Common myeloid progenitor, CD34-positive (primary cell): Measurements from ENCODE around the gene BARX2.

Source experiments
- CTCF ChIA-PET: fragments of 350-600 bp; sonication (Branson Sonifier 250); formaldehyde crosslinking; loops from one replicate; lab custom pipeline; 2021; ENCODE audit warnings: antibody characterized with exemption; lab: Charles Lee
- POLR2A ChIA-PET: fragments of 350-600 bp; sonication (Branson Sonifier 250); formaldehyde crosslinking; loops from one replicate; lab custom pipeline; 2021; ENCODE audit warnings: antibody characterized with exemption; lab: Charles Lee
- DNase-seq, 3 donors: peaks; one replicate each; pipeline versions ENCODE4 v3.0.0 to v3.0.0-alpha.2; 2013
- H3K27ac ChIP-seq, 2 experiments: 1 replicate in 1 of 2; 2 replicates in 1 of 2; pipeline ENCODE4 v1.7.0; 2013; ENCODE audit warnings: inconsistent platforms in 2 of 2, low read length in 2 of 2, mild to moderate bottlenecking in 2 of 2, low read depth in 1 of 2, moderate library complexity in 1 of 2; ENCODE audit not compliant: severe bottlenecking in 2 of 2, insufficient read depth in 1 of 2, poor library complexity in 1 of 2
- H3K27me3 ChIP-seq, 5 experiments: replicated peaks in 2 of 5; 1 replicate in 3 of 5; 2 replicates in 2 of 5; pipeline versions ENCODE4 v1.6.1 to v1.7.0; 2013; ENCODE audit warnings: low read length in 4 of 5, mild to moderate bottlenecking in 2 of 5, moderate library complexity in 2 of 5, inconsistent platforms in 1 of 5; ENCODE audit not compliant: insufficient read depth in 5 of 5, control insufficient read depth in 4 of 5
- H3K36me3 ChIP-seq, 4 experiments: 1 replicate in 2 of 4; 2 replicates in 2 of 4; pipeline versions ENCODE4 v1.6.1 to v1.7.0; 2013; ENCODE audit warnings: low read length in 3 of 4, control low read depth in 1 of 4, mild to moderate bottlenecking in 1 of 4; ENCODE audit not compliant: control insufficient read depth in 4 of 4, insufficient read depth in 4 of 4
- H3K4me1 ChIP-seq, 4 experiments: 1 replicate in 3 of 4; 2 replicates in 1 of 4; pipeline versions ENCODE4 v1.6.1 to v1.7.1; 2013; ENCODE audit warnings: low read length in 3 of 4, mild to moderate bottlenecking in 3 of 4, control low read depth in 1 of 4, inconsistent platforms in 1 of 4, moderate library complexity in 1 of 4; ENCODE audit not compliant: control insufficient read depth in 4 of 4, insufficient read depth in 4 of 4; ENCODE audit errors: control extremely low read depth in 1 of 4
- H3K4me3 ChIP-seq, 7 experiments: 1 replicate in 4 of 7; 2 replicates in 3 of 7; pipeline versions ENCODE4 v1.5.1 to v1.7.0; 2013; ENCODE audit warnings: mild to moderate bottlenecking in 7 of 7, low read length in 6 of 7, moderate library complexity in 6 of 7, inconsistent platforms in 2 of 7, low read depth in 2 of 7, control low read depth in 1 of 7; ENCODE audit not compliant: insufficient read depth in 4 of 7, control insufficient read depth in 1 of 7; ENCODE audit errors: extremely low read depth in 1 of 7
- H3K9me3 ChIP-seq, 5 experiments: 1 replicate in 4 of 5; 2 replicates in 1 of 5; pipeline versions ENCODE4 v1.6.1 to v1.7.1; 2013; ENCODE audit warnings: low read length in 4 of 5, mild to moderate bottlenecking in 2 of 5, inconsistent platforms in 1 of 5, low read depth in 1 of 5, moderate library complexity in 1 of 5; ENCODE audit not compliant: control insufficient read depth in 4 of 5, insufficient read depth in 2 of 5; ENCODE audit errors: control extremely low read depth in 1 of 5
- WGBS: methylation state at CpG from one replicate; pipeline ENCODE4 v1.1.5; 2013; ENCODE audit not compliant: insufficient coverage; 5-methylcytosine and 5-hydroxymethylcytosine counted together

BARX2 gene

DNA sequence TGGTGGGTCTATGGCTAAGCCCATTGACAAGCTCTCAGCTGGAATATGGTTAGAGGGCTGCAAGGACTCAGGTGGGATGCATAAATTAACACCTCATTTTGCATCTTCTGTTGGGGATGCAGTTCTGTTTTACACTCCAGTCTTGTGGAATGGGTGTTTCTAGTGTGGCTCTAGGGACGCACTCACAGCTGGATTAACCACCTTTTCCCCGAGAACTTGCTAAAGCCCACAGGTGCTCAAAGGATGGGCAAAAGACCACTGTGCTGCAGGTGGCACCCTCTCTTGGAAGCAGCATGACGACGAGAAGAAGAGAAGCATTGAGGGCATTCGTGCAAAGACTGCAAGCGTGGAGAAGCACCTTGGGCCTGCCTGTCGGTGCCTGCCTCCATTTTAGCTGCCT, 6.9 kb downstream of the BARX2 start:
- WGBS = 82% methylated on average over 7 of the region's 7 CpGs
- H3K4me1 ChIP-seq = no peaks in the 10 kb centered on the region
- peaks cover 5 to 82% (median 23%) of the 10 kb centered on the region in 5 experiments for H3K27me3 ChIP-seq
- no peak overlapping the region for H3K4me3 ChIP-seq
- no peak for DNase-seq
- H3K27ac ChIP-seq = no peak overlapping the region
- no peaks in the 10 kb centered on the region for H3K9me3 ChIP-seq
- H3K36me3 ChIP-seq = no peaks in the 10 kb centered on the region
- ChIA-PET CTCF (no interaction called here), POLR2A (no interaction called here)

DNA sequence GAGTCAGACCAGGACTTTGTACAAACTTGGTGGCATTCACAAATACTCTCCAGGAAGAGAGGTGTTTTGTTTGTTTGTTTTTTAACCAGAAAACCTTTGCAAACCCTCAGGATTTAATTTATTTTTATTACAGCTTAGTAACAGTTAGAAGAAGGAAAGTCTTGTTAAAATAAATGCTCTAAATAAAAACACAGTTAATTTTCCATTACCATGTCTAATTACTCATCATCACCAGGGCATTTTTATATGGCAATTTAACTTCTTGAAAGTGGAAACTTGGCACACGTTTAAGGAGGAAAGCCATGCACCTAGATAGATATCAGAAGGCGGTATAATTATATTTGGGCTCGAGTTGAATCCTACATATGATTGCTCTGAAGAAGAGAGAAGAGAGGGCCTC, 7.4 kb downstream of the BARX2 start:
- H3K4me3 ChIP-seq = no peak overlapping the region
- no peaks in the 10 kb centered on the region for H3K9me3 ChIP-seq
- peaks cover 4 to 82% (median 18%) of the 10 kb centered on the region in 5 experiments for H3K27me3 ChIP-seq
- WGBS = 72% methylated on average over 3 of the region's 3 CpGs
- POLR2A ChIA-PET = no interaction called here
- CTCF ChIA-PET = no interaction called here
- no peaks in the 10 kb centered on the region for H3K4me1 ChIP-seq
- DNase-seq = no peak
- H3K27ac ChIP-seq = no peak overlapping the region
- H3K36me3 ChIP-seq = no peaks in the 10 kb centered on the region

DNA sequence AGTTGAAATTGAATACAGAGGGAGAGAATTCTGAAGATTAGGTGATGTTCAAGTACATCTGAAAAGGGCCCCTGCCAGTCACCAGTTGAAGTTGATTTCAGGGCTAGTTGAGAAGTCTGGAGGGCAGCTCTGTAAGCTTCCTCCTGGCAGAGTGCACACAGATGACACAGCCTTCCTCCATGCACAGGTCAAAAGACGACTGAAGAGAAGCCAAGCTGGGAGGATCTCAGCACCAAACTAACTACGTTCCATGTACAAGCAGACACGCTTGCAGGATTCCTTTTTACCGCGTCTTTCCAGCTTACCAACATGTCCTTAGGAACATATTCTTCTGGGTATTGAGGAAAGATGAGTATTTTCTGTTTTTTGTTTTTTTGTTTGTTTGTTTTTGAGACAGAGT, 7.9 kb downstream of the BARX2 start:
- H3K27me3 ChIP-seq = peaks cover 4 to 82% (median 16%) of the 10 kb centered on the region in 5 experiments
- POLR2A ChIA-PET = no interaction called here
- WGBS = 89% methylated on average over 5 of the region's 5 CpGs

DNA sequence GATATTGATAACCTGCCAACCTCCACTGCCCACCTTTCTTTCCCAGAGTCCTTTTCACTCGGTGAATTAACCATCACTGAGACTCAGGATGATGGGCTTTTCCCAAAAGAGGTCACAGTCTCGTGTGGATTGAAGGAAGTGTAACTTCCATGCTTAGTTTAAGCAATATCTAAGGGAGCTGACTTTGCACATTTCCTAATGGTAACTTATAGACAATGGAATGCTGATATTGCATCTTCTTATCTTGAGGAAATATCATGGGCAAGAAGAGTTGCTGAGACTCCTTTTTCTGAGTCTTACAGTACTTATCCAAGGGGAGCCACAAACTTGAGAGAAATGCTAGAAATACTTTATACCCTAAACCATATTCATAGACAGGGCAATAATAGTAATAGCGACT, 8.8 kb downstream of the BARX2 start:
- 79% methylated on average over 2 of the region's 3 CpGs for WGBS
- CTCF ChIA-PET = interaction anchor here (1.1 kb wide), 1 partner anchor 8 kb away, joined by 7 read pairs; the partner anchor contains the start of gene BARX2
- POLR2A ChIA-PET = no interaction called here
- DNase-seq = no peak
- Histone ChIP-seq H3K27me3 (peaks cover 6 to 75% (median 10%) of the 10 kb centered on the region in 5 experiments), H3K9me3 (no peaks in the 10 kb centered on the region), H3K4me1 (no peaks in the 10 kb centered on the region), H3K27ac (no peak overlapping the region), H3K4me3 (no peak overlapping the region), H3K36me3 (no peaks in the 10 kb centered on the region)

More for the DNA sequence above, 7.9 kb downstream of the BARX2 start:
- Histone ChIP-seq H3K4me3 (no peak overlapping the region), H3K9me3 (no peaks in the 10 kb centered on the region), H3K36me3 (no peaks in the 10 kb centered on the region), H3K27ac (no peak overlapping the region), H3K4me1 (no peaks in the 10 kb centered on the region)
- CTCF ChIA-PET = no interaction called here
- DNase-seq = no peak

DNA sequence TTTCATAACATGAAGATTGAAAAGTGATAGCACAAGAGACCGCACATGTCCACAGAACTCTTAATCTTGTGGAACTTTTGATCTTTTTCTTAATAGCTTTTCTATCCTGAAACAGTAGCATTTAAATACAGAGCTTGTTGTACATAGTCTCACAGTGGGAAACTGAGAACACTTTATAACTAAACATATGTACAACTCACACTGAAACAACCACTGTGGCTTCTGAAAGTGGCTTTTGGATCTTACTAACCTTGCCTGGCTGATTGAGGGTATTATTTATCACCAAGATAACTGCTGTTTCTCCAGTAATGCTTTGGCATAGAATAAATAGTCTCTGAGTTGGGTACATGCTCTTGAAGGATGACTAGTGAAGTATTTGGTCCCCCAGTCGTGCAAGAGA, 10.2 kb downstream of the BARX2 start:
- Histone ChIP-seq H3K36me3 (no peaks in the 10 kb centered on the region), H3K27ac (no peak overlapping the region), H3K4me1 (no peaks in the 10 kb centered on the region), H3K4me3 (no peak overlapping the region), H3K9me3 (no peaks in the 10 kb centered on the region), H3K27me3 (peaks cover 6 to 76% (median 9%) of the 10 kb centered on the region in 5 experiments)
- DNase-seq = no peak
- no CpG with 5 or more reads among the region's 2 CpGs for WGBS
- CTCF ChIA-PET = no interaction called here
- POLR2A ChIA-PET = no interaction called here

DNA sequence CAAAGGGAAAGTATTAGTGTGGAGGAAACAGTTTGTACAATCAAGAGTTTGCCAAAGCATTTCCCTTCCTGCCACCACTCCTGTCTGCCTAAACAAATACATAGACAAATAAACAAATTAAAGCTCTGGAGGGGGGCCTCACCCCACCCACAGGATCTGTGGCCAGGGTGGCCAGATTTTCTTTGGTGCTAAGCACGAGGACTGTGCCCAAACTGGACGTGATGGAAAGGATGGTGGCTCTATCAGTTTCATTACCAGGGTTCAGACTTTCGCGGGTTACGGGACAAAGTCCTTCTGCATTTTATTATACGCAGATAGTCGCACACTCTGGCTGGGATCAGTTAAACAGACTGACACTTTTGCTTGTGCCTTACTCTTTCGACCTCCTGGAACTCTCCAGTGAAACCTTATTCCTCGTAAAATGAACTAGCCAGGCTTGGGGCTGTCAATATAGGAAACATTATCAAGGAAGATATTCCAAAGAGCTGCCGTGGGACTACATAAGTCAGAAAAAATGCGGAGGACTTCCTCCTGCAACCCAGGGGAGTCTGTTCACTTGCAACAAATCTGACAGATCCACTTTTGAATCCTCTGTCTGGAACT, 11.2 kb downstream of the BARX2 start:
- 77% methylated on average over 10 of the region's 11 CpGs for WGBS

DNA sequence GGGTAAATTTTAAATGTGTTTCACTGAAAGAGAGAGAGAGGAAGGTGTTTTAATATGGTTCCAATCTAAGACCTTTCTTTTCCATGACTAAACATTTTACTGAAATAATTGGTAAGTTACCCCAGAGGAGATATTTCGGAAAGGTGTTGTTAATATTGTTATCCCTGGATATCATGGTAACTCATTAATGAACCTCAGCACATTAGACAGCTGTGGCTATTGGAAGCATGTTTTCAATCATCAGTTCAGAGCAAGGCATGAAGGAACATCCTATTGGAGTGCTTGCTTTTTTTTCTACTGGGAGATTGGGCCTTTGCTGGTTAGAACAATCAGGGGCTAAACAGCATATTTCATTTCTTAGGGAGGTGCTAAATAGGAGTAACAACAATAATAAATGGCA, 11.8 kb downstream of the BARX2 start:
- no CpG with 5 or more reads among the region's 1 CpG for whole genome bisulfite sequencing

More for the DNA sequence above, 11.2 kb downstream of the BARX2 start:
- CTCF ChIA-PET = no interaction called here
- Histone ChIP-seq H3K27ac (no peak overlapping the region), H3K36me3 (no peaks in the 10 kb centered on the region), H3K9me3 (no peaks in the 10 kb centered on the region), H3K4me3 (no peak overlapping the region), H3K4me1 (no peaks in the 10 kb centered on the region), H3K27me3 (peaks cover 6 to 75% (median 12%) of the 10 kb centered on the region in 5 experiments)
- DNase-seq = no peak
- POLR2A ChIA-PET = no interaction called here

More for the DNA sequence above, 11.8 kb downstream of the BARX2 start:
- Histone ChIP-seq H3K9me3 (no peaks in the 10 kb centered on the region), H3K27ac (no peak overlapping the region), H3K36me3 (no peaks in the 10 kb centered on the region), H3K4me1 (no peaks in the 10 kb centered on the region), H3K27me3 (peaks cover 6 to 76% (median 12%) of the 10 kb centered on the region in 5 experiments), H3K4me3 (no peak overlapping the region)
- POLR2A ChIA-PET = no interaction called here
- CTCF ChIA-PET = no interaction called here
- DNase-seq = no peak
